Stimulated activated CD8-positive, alpha-beta memory T cell treated with anti-CD3 and anti-CD28 coated beads, Interleukin-2, amount 100 ng/mL, for 1 hour (primary cell): ENCODE data around the gene NECTIN4.
A peak's percentile ranks its signal among the peaks of the same experiment; 100 is the strongest.
"Not testable (repeated sequence)": the region's sequence is repeated elsewhere in the genome, so short reads cannot be mapped to it uniquely, and the experiment has no call there.

Experiments
- DNase-seq, 2 donors: peaks; one replicate each; pipeline ENCODE4 v3.0.0-alpha.2; 2020; ENCODE audit warnings: low read depth in 2 of 2

The NECTIN4 gene

GRCh38 chr1:161089251-161089924 is at the start of gene NECTIN4:
Gene NECTIN4 (minus strand): TSS chr1:161089558. CDS start chr1:161089296, 262 bp downstream.
- DNase-seq: no peak

- DNase-seq: no peak
Measured at GRCh38 chr1:161138431-161138830, 49.1 kb upstream of the NECTIN4 start.

GRCh38 chr1:161137881-161138280 is 48.5 kb upstream of the NECTIN4 start:
- no peak for DNase-seq

GRCh38 chr1:161133220-161133740 is 43.9 kb upstream of the NECTIN4 start:
- no peak for DNase-seq

GRCh38 chr1:161132410-161133219 is 43.3 kb upstream of the NECTIN4 start, which contains the start of gene DEDD:
Gene DEDD (minus strand): TSS chr1:161132667. CDS start chr1:161124462, 8,205 bp downstream.
- DNase-seq: peak; percentile 72 to 78

- no peak for DNase-seq
Measured at GRCh38 chr1:161131523-161132409, 42.4 kb upstream of the NECTIN4 start.

- no peak for DNase-seq
Measured at GRCh38 chr1:161130266-161130665, 40.9 kb upstream of the NECTIN4 start.

GRCh38 chr1:161128591-161129420 is 39.4 kb upstream of the NECTIN4 start:
- DNase-seq: no peak

- no peak for DNase-seq
Measured at GRCh38 chr1:161127649-161128048, 38.3 kb upstream of the NECTIN4 start.

GRCh38 chr1:161122967-161123366 is 33.6 kb upstream of the NECTIN4 start:
- no peak for DNase-seq

GRCh38 chr1:161121834-161122233 is 32.5 kb upstream of the NECTIN4 start:
- DNase-seq: no peak

- DNase-seq: no peak
Measured at GRCh38 chr1:161121042-161121650, 31.8 kb upstream of the NECTIN4 start.

GRCh38 chr1:161119092-161119903 is 29.9 kb upstream of the NECTIN4 start:
- DNase-seq: peak in 1 of 2 donors; percentile 18

GRCh38 chr1:161117759-161118581 is 28.6 kb upstream of the NECTIN4 start, which contains the start of the genes NIT1 and PFDN2:
Gene NIT1 (plus strand): TSS chr1:161118105. CDS start chr1:161118177, 72 bp downstream.
Gene PFDN2 (minus strand): TSS chr1:161118037. CDS start chr1:161118026, 11 bp downstream.
- peak; percentile 68 to 71 for DNase-seq

- DNase-seq: not testable (repeated sequence)
Measured at GRCh38 chr1:161115961-161116360, 26.6 kb upstream of the NECTIN4 start.

- no peak for DNase-seq
Measured at GRCh38 chr1:161115132-161115711, 25.9 kb upstream of the NECTIN4 start.

GRCh38 chr1:161114556-161114955 is 25.2 kb upstream of the NECTIN4 start:
- DNase-seq: no peak

- no peak for DNase-seq
Measured at GRCh38 chr1:161113915-161114314, 24.6 kb upstream of the NECTIN4 start.
